Adrenal gland (tissue), 5 donors: ENCODE data around the gene DAB2IP.

Source experiments
- POLR2A ChIP-seq, 2 donors: fragments of 450-650 bp; IDR thresholded peaks; one replicate each; pipeline ENCODE4 v1.6.1; 2017; ENCODE audit warnings: antibody characterized with exemption in 2 of 2, mild to moderate bottlenecking in 2 of 2, moderate library complexity in 1 of 2
- TF ChIP-seq, protein P1 (sequence below), 6 experiments: fragments of 450-650 bp in 4 of 6; fragments of 200-600 bp in 2 of 6; sonication (generic) in 1 of 6; IDR thresholded peaks; 1 replicate in 5 of 6; 2 replicates in 1 of 6; pipeline versions ENCODE4 v1.5.1 to v1.8.0; 2016 to 2021; ENCODE audit warnings: antibody characterized with exemption in 6 of 6, mild to moderate bottlenecking in 2 of 6, moderate library complexity in 1 of 6
- donor health status: DM: no; HTN: no; CAD: no.

DNA sequence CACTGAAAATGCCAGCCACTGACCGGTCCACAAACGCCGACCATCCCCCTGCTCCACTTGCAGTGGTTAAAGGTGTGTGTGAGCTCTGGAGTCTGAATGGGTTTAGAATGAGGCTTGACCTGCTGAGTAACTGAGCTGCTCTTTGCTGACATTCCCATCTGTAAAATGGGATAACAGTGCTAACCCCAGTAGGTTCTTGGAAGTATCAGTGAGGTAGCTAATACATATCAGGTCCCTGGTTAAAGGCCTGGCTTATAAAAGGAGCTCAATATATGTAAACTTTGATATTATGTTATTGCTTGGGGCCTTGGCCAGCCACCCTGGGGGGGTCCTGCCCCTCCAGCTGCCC is 31.1 kb upstream of the DAB2IP start:
- TF ChIP-seq, protein P1, sequence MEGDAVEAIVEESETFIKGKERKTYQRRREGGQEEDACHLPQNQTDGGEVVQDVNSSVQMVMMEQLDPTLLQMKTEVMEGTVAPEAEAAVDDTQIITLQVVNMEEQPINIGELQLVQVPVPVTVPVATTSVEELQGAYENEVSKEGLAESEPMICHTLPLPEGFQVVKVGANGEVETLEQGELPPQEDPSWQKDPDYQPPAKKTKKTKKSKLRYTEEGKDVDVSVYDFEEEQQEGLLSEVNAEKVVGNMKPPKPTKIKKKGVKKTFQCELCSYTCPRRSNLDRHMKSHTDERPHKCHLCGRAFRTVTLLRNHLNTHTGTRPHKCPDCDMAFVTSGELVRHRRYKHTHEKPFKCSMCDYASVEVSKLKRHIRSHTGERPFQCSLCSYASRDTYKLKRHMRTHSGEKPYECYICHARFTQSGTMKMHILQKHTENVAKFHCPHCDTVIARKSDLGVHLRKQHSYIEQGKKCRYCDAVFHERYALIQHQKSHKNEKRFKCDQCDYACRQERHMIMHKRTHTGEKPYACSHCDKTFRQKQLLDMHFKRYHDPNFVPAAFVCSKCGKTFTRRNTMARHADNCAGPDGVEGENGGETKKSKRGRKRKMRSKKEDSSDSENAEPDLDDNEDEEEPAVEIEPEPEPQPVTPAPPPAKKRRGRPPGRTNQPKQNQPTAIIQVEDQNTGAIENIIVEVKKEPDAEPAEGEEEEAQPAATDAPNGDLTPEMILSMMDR (IDR thresholded peaks at IDR 0.05), result no peak
- TF ChIP-seq POLR2A (IDR thresholded peaks at IDR 0.05), result no peak
